ENCODE results near the gene SMCO3. TPM values are rescaled to one million over a fixed set of nuclear protein-coding genes. Genes with fewer than 3 reads are reported as not detected.
A peak's percentile ranks its signal among the peaks of the same experiment; 100 is the strongest.

The SMCO3 gene
- total RNA-seq, 1 experiment from 2014 or later: not detected

DNA sequence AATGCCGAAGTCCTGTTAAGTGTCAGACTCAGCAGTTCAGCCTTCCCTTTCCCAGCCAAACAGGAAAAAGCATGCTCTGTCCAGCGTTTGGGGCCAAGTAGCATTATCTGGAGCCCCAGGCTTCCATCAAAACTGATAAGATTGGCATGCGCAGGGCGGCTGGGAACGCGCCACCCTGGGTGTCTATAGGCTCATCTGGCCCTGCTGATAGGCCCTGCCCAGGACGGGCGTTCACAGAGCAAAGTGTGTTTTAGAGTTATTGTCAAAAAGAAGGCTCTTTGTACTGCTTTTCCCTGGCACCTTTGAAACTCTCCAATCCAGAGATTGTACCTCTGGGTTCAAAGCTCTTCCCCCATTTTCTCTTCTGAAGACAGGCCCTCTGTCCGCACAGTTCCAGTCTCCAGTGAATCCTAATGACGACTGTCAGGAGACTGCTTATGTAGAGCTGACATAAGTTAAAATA lies 29.5 kb upstream of the SMCO3 start, which contains the start of gene ART4:
Gene ART4, minus strand, starts transcription at position 102 of the 463 bp plus-strand sequence. CDS start 413 bp downstream, outside the sequence.
- BruUV-seq (replicated peaks): no TSS peak
- H3K4me3 Mint-ChIP-seq (ENCODE audit: unreplicated experiment): no peak within 1 kb of the TSS
- H3K36me3 Mint-ChIP-seq (ENCODE audit: insufficient read depth, unreplicated experiment): no peaks in the 10 kb centered on the region
- CTCF ChIA-PET: interaction anchor here (0.7 to 7.1 kb wide), 6 partner anchors 10 to 378 kb away, joined by 3 to 121 read pairs (median 6); partner anchors contain the start of gene RERG
- H3K27me3 Mint-ChIP-seq (ENCODE audit: insufficient read depth, unreplicated experiment): no peaks in the 10 kb centered on the region
- POLR2A ChIA-PET: no interaction called here
- peaks cover 32% of the 10 kb centered on the region for H3K4me1 Mint-ChIP-seq (ENCODE audit: insufficient read depth, unreplicated experiment)
- H3K27ac Mint-ChIP-seq (ENCODE audit: low read depth, unreplicated experiment): peak within 1 kb of the TSS; percentile 86
- H3K9me3 Mint-ChIP-seq (ENCODE audit: unreplicated experiment): no peaks in the 10 kb centered on the region
- TF ChIP-seq, protein P1, sequence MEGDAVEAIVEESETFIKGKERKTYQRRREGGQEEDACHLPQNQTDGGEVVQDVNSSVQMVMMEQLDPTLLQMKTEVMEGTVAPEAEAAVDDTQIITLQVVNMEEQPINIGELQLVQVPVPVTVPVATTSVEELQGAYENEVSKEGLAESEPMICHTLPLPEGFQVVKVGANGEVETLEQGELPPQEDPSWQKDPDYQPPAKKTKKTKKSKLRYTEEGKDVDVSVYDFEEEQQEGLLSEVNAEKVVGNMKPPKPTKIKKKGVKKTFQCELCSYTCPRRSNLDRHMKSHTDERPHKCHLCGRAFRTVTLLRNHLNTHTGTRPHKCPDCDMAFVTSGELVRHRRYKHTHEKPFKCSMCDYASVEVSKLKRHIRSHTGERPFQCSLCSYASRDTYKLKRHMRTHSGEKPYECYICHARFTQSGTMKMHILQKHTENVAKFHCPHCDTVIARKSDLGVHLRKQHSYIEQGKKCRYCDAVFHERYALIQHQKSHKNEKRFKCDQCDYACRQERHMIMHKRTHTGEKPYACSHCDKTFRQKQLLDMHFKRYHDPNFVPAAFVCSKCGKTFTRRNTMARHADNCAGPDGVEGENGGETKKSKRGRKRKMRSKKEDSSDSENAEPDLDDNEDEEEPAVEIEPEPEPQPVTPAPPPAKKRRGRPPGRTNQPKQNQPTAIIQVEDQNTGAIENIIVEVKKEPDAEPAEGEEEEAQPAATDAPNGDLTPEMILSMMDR (IDR thresholded peaks at IDR 0.05; ENCODE audit: unreplicated experiment): no peak
- intact Hi-C loops (cut with micrococcal nuclease): loop anchor here (10.0 kb wide), 1 partner anchor 69 kb away; a partner anchor contains a TSS
- no peak for DNase-seq (ENCODE audit: unreplicated experiment)

DNA sequence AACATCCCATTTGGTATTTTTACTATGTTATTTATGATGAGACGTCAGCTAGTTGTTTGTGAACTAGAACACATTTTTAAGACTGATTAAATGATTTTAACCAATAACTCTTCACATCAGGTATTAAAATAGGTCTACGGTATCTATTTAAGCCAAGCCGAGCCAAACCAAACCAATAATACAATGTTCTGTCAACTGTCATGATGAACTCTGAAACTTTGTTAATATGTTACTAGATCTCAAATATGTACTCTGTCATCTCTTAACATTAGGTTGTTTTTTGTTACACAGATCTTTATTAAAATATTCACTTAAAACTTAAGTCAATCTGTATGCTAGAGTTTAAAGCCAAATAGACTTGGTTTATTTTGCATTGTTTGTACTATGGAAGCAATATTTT lies 28.3 kb upstream of the SMCO3 start:
- H3K36me3 Mint-ChIP-seq (ENCODE audit: insufficient read depth, unreplicated experiment): no peaks in the 10 kb centered on the region
- H3K27ac Mint-ChIP-seq (ENCODE audit: low read depth, unreplicated experiment): peak overlapping the region; percentile 86
- no peaks in the 10 kb centered on the region for H3K9me3 Mint-ChIP-seq (ENCODE audit: unreplicated experiment)
- H3K4me1 Mint-ChIP-seq (ENCODE audit: insufficient read depth, unreplicated experiment): peaks cover 32% of the 10 kb centered on the region
- BruUV-seq (replicated peaks): no TSS peak
- intact Hi-C loops (cut with micrococcal nuclease): loop anchor here (10.0 kb wide), 1 partner anchor 68 kb away; a partner anchor contains a TSS
- TF ChIP-seq, protein P1 (IDR thresholded peaks at IDR 0.05; ENCODE audit: unreplicated experiment): no peak
- POLR2A ChIA-PET: interaction anchor here (0.5 to 3.2 kb wide), 2 partner anchors 39 to 249 kb away, joined by 3 to 14 read pairs; partner anchors contain the start of genes C12orf60 and WBP11
- no peaks in the 10 kb centered on the region for H3K27me3 Mint-ChIP-seq (ENCODE audit: insufficient read depth, unreplicated experiment)
- no peak for DNase-seq (ENCODE audit: unreplicated experiment)
- CTCF ChIA-PET: interaction anchor here (7.1 kb wide), 1 partner anchor 153 kb away, joined by 121 read pairs; no protein-coding TSS in a partner anchor
- no peak overlapping the region for H3K4me3 Mint-ChIP-seq (ENCODE audit: unreplicated experiment)

GRCh38 chr12:14841761-14842160 lies 27.8 kb upstream of the SMCO3 start:
- TF ChIP-seq, protein P1 (IDR thresholded peaks at IDR 0.05; ENCODE audit: unreplicated experiment): no peak
- ChIA-PET CTCF (no interaction called here), POLR2A (interaction anchor here (3.2 kb wide), 1 partner anchor 38 kb away, joined by 14 read pairs; the partner anchor contains the start of genes C12orf60 and WBP11)
- H3K27ac Mint-ChIP-seq (ENCODE audit: low read depth, unreplicated experiment): peak overlapping the region; percentile 86
- intact Hi-C loops (cut with micrococcal nuclease): loop anchor here (10.0 kb wide), 1 partner anchor 67 kb away; a partner anchor contains a TSS
- peaks cover 35% of the 10 kb centered on the region for H3K4me1 Mint-ChIP-seq (ENCODE audit: insufficient read depth, unreplicated experiment)
- no peaks in the 10 kb centered on the region for H3K36me3 Mint-ChIP-seq (ENCODE audit: insufficient read depth, unreplicated experiment)
- DNase-seq (ENCODE audit: unreplicated experiment): peak; percentile 84
- no peak overlapping the region for H3K4me3 Mint-ChIP-seq (ENCODE audit: unreplicated experiment)
- no peaks in the 10 kb centered on the region for H3K9me3 Mint-ChIP-seq (ENCODE audit: unreplicated experiment)
- H3K27me3 Mint-ChIP-seq (ENCODE audit: insufficient read depth, unreplicated experiment): no peaks in the 10 kb centered on the region
- no TSS peak for BruUV-seq (replicated peaks)

- ChIA-PET POLR2A (interaction anchor here (3.2 kb wide), 1 partner anchor 37 kb away, joined by 14 read pairs; the partner anchor contains the start of genes C12orf60 and WBP11), CTCF (interaction anchor here (0.6 to 1.7 kb wide), 3 partner anchors 14 to 30 kb away, joined by 4 to 6 read pairs (median 4); no protein-coding TSS in a partner anchor)
- no TSS peak for BruUV-seq (replicated peaks)
- no peaks in the 10 kb centered on the region for H3K36me3 Mint-ChIP-seq (ENCODE audit: insufficient read depth, unreplicated experiment)
- H3K9me3 Mint-ChIP-seq (ENCODE audit: unreplicated experiment): no peaks in the 10 kb centered on the region
- H3K4me1 Mint-ChIP-seq (ENCODE audit: insufficient read depth, unreplicated experiment): peaks cover 43% of the 10 kb centered on the region
- no peak for DNase-seq (ENCODE audit: unreplicated experiment)
- intact Hi-C loops (cut with micrococcal nuclease): loop anchor here (10.0 kb wide), 1 partner anchor 66 kb away; a partner anchor contains a TSS
- H3K27ac Mint-ChIP-seq (ENCODE audit: low read depth, unreplicated experiment): peak overlapping the region; percentile 86
- H3K4me3 Mint-ChIP-seq (ENCODE audit: unreplicated experiment): no peak overlapping the region
- TF ChIP-seq, protein P1 (IDR thresholded peaks at IDR 0.05; ENCODE audit: unreplicated experiment): no peak
- no peaks in the 10 kb centered on the region for H3K27me3 Mint-ChIP-seq (ENCODE audit: insufficient read depth, unreplicated experiment)
Measured at GRCh38 chr12:14840616-14841015, 26.6 kb upstream of the SMCO3 start.

All from MCF 10A (cell line).